SK-N-SH (cell line): ENCODE measurements around the gene MZF1. TPM values are rescaled to one million over a fixed set of nuclear protein-coding genes. Genes with fewer than 3 reads are reported as not detected.

ENCODE experiments used
- CTCF ChIA-PET: fragments of 300-600, 350-600 bp; formaldehyde crosslinking; extraction: SDS; loops from one replicate; lab custom pipeline; 2021; lab: Yijun Ruan, JAX
- POLR2A ChIA-PET: fragments of 350-600 bp; sonication (Branson Sonifier 250); formaldehyde crosslinking; extraction: SDS; loops from one replicate; lab custom pipeline; 2020; ENCODE audit warnings: antibody characterized with exemption, inconsistent platforms; lab: Yijun Ruan, JAX
- DNase-seq: peaks from one replicate; pipeline ENCODE4 v3.0.0; 2012
- H2AFZ ChIP-seq: fragments of 200-600 bp; sonication (generic); 2 replicates; pipeline ENCODE4 v1.8.1; 2016; ENCODE audit warnings: antibody characterized with exemption, mild to moderate bottlenecking, low read depth
- H3F3A ChIP-seq: fragments of 200-600 bp; sonication (generic); replicated peaks from 2 replicates; pipeline ENCODE3; 2016; ENCODE audit warnings: antibody characterized with exemption, mild to moderate bottlenecking; ENCODE audit not compliant: insufficient read depth
- H3K27ac ChIP-seq, 2 experiments: fragments of 200-500 bp in 1 of 2; fragments of 200-600 bp in 1 of 2; sonication (Bioruptor generic) in 1 of 2; sonication (generic), shearing (Covaris generic) in 1 of 2; 2 replicates each; pipeline versions ENCODE4 v1.5.1 to v1.6.1; 2014 to 2016; ENCODE audit warnings: low read depth in 2 of 2, inconsistent platforms in 1 of 2, low read length in 1 of 2, mild to moderate bottlenecking in 1 of 2, mixed read lengths in 1 of 2
- H3K27me3 ChIP-seq: fragments of 200-600 bp; sonication (generic), shearing (Covaris generic); 2 replicates; pipeline ENCODE4 v1.6.1; 2016; ENCODE audit warnings: mixed run types; ENCODE audit not compliant: insufficient read depth
- H3K36me3 ChIP-seq, 2 experiments: fragments of 200-500 bp in 1 of 2; fragments of 200-600 bp in 1 of 2; sonication (Bioruptor generic) in 1 of 2; sonication (generic) in 1 of 2; replicated peaks in 1 of 2; 2 replicates each; pipeline versions ENCODE3 to v1.5.1; 2014 to 2016; ENCODE audit warnings: low read length in 1 of 2, mild to moderate bottlenecking in 1 of 2; ENCODE audit not compliant: insufficient read depth in 2 of 2, control insufficient read depth in 1 of 2
- H3K4me1 ChIP-seq, 2 experiments: fragments of 200-500 bp in 1 of 2; fragments of 200-600 bp in 1 of 2; sonication (Bioruptor generic) in 1 of 2; sonication (generic), shearing (Covaris generic) in 1 of 2; 2 replicates each; pipeline versions ENCODE4 v1.5.1 to v1.6.1; 2014 to 2016; ENCODE audit warnings: low read depth in 1 of 2, low read length in 1 of 2, mixed run types in 1 of 2; ENCODE audit not compliant: insufficient read depth in 2 of 2, control insufficient read depth in 1 of 2
- H3K4me2 ChIP-seq: fragments of 200-600 bp; sonication (generic), shearing (Covaris generic); 2 replicates; pipeline ENCODE4 v1.6.1; 2017; ENCODE audit warnings: mixed run types
- H3K4me3 ChIP-seq, 2 experiments: fragments of 200-500 bp in 1 of 2; fragments of 200-600 bp in 1 of 2; sonication (Bioruptor generic) in 1 of 2; sonication (generic), shearing (Covaris generic) in 1 of 2; 2 replicates each; pipeline versions ENCODE4 v1.5.1 to v1.8.1; 2014 to 2016; ENCODE audit warnings: low read depth in 2 of 2, inconsistent platforms in 1 of 2, low read length in 1 of 2, mild to moderate bottlenecking in 1 of 2, mixed read lengths in 1 of 2, moderate library complexity in 1 of 2
- H3K79me2 ChIP-seq: fragments of 200-600 bp; sonication (generic); 2 replicates; pipeline ENCODE4 v1.8.1; 2017; ENCODE audit warnings: mild to moderate bottlenecking; ENCODE audit not compliant: insufficient read depth
- H3K9ac ChIP-seq: fragments of 200-600 bp; sonication (generic); 2 replicates; pipeline ENCODE4 v1.6.1; 2017; ENCODE audit warnings: mixed run types
- H3K9me2 ChIP-seq: fragments of 200-600 bp; sonication (generic); 2 replicates; pipeline ENCODE4 v1.6.1; 2017; ENCODE audit warnings: mixed run types
- H3K9me3 ChIP-seq: fragments of 200-600 bp; sonication (generic); 2 replicates; pipeline ENCODE4 v1.6.1; 2017; ENCODE audit warnings: mixed run types, mild to moderate bottlenecking, moderate library complexity
- H4K20me1 ChIP-seq: fragments of 200-600 bp; sonication (generic); 2 replicates; pipeline ENCODE4 v1.6.1; 2017; ENCODE audit warnings: mild to moderate bottlenecking, mixed run types; ENCODE audit not compliant: insufficient read depth
- ELF1 ChIP-seq: IDR thresholded peaks from 2 replicates; pipeline ENCODE4 v1.4.0; 2012
- EZH2phosphoT487 ChIP-seq: fragments of 200-600 bp; sonication (generic); IDR thresholded peaks from 2 replicates; pipeline ENCODE4 v1.6.1; 2017; ENCODE audit warnings: low read depth, mixed run types, mild to moderate bottlenecking, antibody characterized with exemption, moderate library complexity, borderline replicate concordance
- FOSL2 ChIP-seq: IDR thresholded peaks from 2 replicates; pipeline ENCODE4 v1.4.0; 2012; ENCODE audit warnings: low read depth, mild to moderate bottlenecking, moderate library complexity, borderline replicate concordance
- FOXJ3 ChIP-seq: sonication (generic); formaldehyde crosslinking; IDR thresholded peaks from 2 replicates; pipeline ENCODE4 v1.5.1; 2020; ENCODE audit warnings: mild to moderate bottlenecking, missing genetic modification reagents
- FOXM1 ChIP-seq: IDR thresholded peaks from 2 replicates; pipeline ENCODE4 v1.4.0; 2012; ENCODE audit warnings: low read depth, mild to moderate bottlenecking
- GATA2 ChIP-seq: sonication (generic); formaldehyde crosslinking; IDR thresholded peaks from 2 replicates; pipeline ENCODE4 v1.5.0; 2020; ENCODE audit warnings: mild to moderate bottlenecking, missing genetic modification reagents
- IRF3 ChIP-seq: fragments of 150-350 bp; IDR thresholded peaks from 2 replicates; pipeline ENCODE4 v1.6.1; 2016; ENCODE audit warnings: mild to moderate bottlenecking, low read depth, low read length
- JUND ChIP-seq: IDR thresholded peaks from 2 replicates; pipeline ENCODE4 v1.4.0; 2012
- MEF2A ChIP-seq: IDR thresholded peaks from 2 replicates; pipeline ENCODE4 v1.4.0; 2012; ENCODE audit warnings: low read depth, borderline replicate concordance
- MXI1 ChIP-seq: IDR thresholded peaks from 2 replicates; pipeline ENCODE4 v1.6.1; 2012; ENCODE audit warnings: mild to moderate bottlenecking, low read depth, low read length, improper control_type of control experiment
- NRF1 ChIP-seq: IDR thresholded peaks from 2 replicates; pipeline ENCODE4 v1.6.1; 2012; ENCODE audit warnings: low read depth, mild to moderate bottlenecking, low read length
- POLR2AphosphoS5 ChIP-seq: IDR thresholded peaks from 2 replicates; pipeline ENCODE4 v1.6.1; 2012; ENCODE audit warnings: low read depth, low read length
- RCOR1 ChIP-seq: fragments of 150-350 bp; IDR thresholded peaks from 2 replicates; pipeline ENCODE4 v1.6.1; 2017; ENCODE audit warnings: antibody characterized with exemption, low read length
- REST ChIP-seq: IDR thresholded peaks from 2 replicates; pipeline ENCODE4 v1.6.1; 2012; ENCODE audit warnings: mild to moderate bottlenecking, low read depth, low read length, moderate library complexity
- SIN3A ChIP-seq: IDR thresholded peaks from 2 replicates; pipeline ENCODE4 v1.6.1; 2012; ENCODE audit warnings: low read depth, mild to moderate bottlenecking, low read length, moderate library complexity, borderline replicate concordance
- SMC3 ChIP-seq: IDR thresholded peaks from 2 replicates; pipeline ENCODE4 v1.6.1; 2012; ENCODE audit warnings: low read depth, low read length, improper control_type of control experiment
- TAF1 ChIP-seq: IDR thresholded peaks from 2 replicates; pipeline ENCODE4 v1.6.1; 2012; ENCODE audit warnings: low read depth, mild to moderate bottlenecking, low read length, moderate library complexity, borderline replicate concordance
- TCF12 ChIP-seq: IDR thresholded peaks from 2 replicates; pipeline ENCODE4 v1.4.0; 2012
- YY1 ChIP-seq: IDR thresholded peaks from 2 replicates; pipeline ENCODE4 v1.4.0; 2012; ENCODE audit warnings: low read depth, mild to moderate bottlenecking
- WGBS: methylation state at CpG from one replicate; pipeline ENCODE4 v1.1.6; 2017; ENCODE audit warnings: low lambda C conversion rate; 5-methylcytosine and 5-hydroxymethylcytosine counted together
- polyA plus RNA-seq, 3 experiments: library from polyadenylated mRNA; depleted of rRNA; stranded (reverse); fragments of >200 nt; gene quantifications; 2 replicates each; pipeline ENCODE4 v1.2.3, GENCODE V29; 2012

Gene MZF1
- polyA plus RNA-seq, 1 of the 3 experiments (the other 2 are of a cell fraction) = 31.8 TPM

- Histone ChIP-seq H3K79me2 (peaks cover 49% of the 10 kb centered on the region), H3F3A (peaks cover 54% of the 10 kb centered on the region), H3K4me2 (peak overlapping the region; percentile 96), H2AFZ (no peak overlapping the region), H3K9me3 (no peaks in the 10 kb centered on the region), H3K27me3 (no peaks in the 10 kb centered on the region), H4K20me1 (peaks cover 9% of the 10 kb centered on the region; the same call in 1 of the 2 replicates), H3K4me1 (peaks cover 24 to 58% of the 10 kb centered on the region in 2 experiments; a peak in 3 of 4 replicates), H3K27ac (peak overlapping the region; percentile 18 to 33; a peak in 2 of 4 replicates), H3K9me2 (no peaks in the 10 kb centered on the region), H3K36me3 (peaks cover 25 to 28% of the 10 kb centered on the region in 2 experiments), H3K4me3 (peak overlapping the region; percentile 87 to 91), H3K9ac (peak overlapping the region; percentile 95)
- TF ChIP-seq GATA2 (CRISPR knock-in tag) (no peak), POLR2AphosphoS5 (no peak), REST (no peak), JUND (no peak), FOXM1 (no peak), SIN3A (no peak), MEF2A (no peak), SMC3 (no peak), RCOR1 (no peak), NRF1 (no peak), TCF12 (no peak), FOXJ3 (CRISPR knock-in tag) (no peak), FOSL2 (no peak), ELF1 (no peak), IRF3 (no peak), EZH2phosphoT487 (no peak), TAF1 (no peak), MXI1 (no peak), YY1 (no peak)
- ChIA-PET CTCF (interaction anchor here (1.1 to 2.6 kb wide), 3 partner anchors 38 to 43 kb away, joined by 3 to 23 read pairs (median 3); partner anchors contain the start of gene ZBTB45), POLR2A (no interaction called here)
- DNase-seq = no peak
- WGBS = 59% methylated on average over 9 of the region's 10 CpGs
Observed at GRCh38 chr19:58556622-58557220, 16.4 kb downstream of the MZF1 start.
